ACC112 (cell line): Measurements from ENCODE around the gene RAB13.
"Not testable (repeated sequence)": the region's sequence is repeated elsewhere in the genome, so short reads cannot be mapped to it uniquely, and the experiment has no call there.

Source experiments
- H2AFZ ChIP-seq: fragments of 200-600 bp; sonication (generic); one replicate; pipeline ENCODE4 v1.6.0; 2017; ENCODE audit warnings: antibody characterized with exemption, low read length; ENCODE audit not compliant: unreplicated experiment
- H3K27ac ChIP-seq: fragments of 200-600 bp; sonication (generic); 2 replicates; pipeline ENCODE4 v1.5.1; 2014; ENCODE audit warnings: low read depth, mild to moderate bottlenecking, antibody characterized with exemption, low read length, moderate library complexity
- H3K27me3 ChIP-seq: fragments of 200-600 bp; sonication (generic); 2 replicates; pipeline ENCODE4 v1.6.1; 2014; ENCODE audit warnings: mild to moderate bottlenecking, antibody characterized with exemption, low read length, moderate library complexity, mixed read lengths; ENCODE audit not compliant: insufficient read depth
- H3K36me3 ChIP-seq: fragments of 200-600 bp; sonication (generic); 2 replicates; pipeline ENCODE4 v1.6.1; 2016; ENCODE audit warnings: mild to moderate bottlenecking, antibody characterized with exemption, low read length, moderate library complexity, mixed read lengths; ENCODE audit not compliant: insufficient read depth
- H3K4me1 ChIP-seq: fragments of 200-600 bp; sonication (generic); one replicate; pipeline ENCODE4 v1.6.1; 2016; ENCODE audit warnings: low read length, mixed read lengths; ENCODE audit not compliant: insufficient read depth, unreplicated experiment, control insufficient read depth
- H3K4me3 ChIP-seq: fragments of 200-600 bp; sonication (generic); 2 replicates; pipeline ENCODE4 v1.5.1; 2014; ENCODE audit warnings: mild to moderate bottlenecking, low read depth, low read length
- H3K79me2 ChIP-seq: fragments of 200-600 bp; sonication (generic); one replicate; pipeline ENCODE4 v1.6.0; 2016; ENCODE audit warnings: low read length; ENCODE audit not compliant: control insufficient read depth, unreplicated experiment, insufficient read depth

The RAB13 gene

GRCh38 chr1:153985941-153986761, at the start of gene RAB13:
TSS of gene RAB13 (minus strand) at chr1:153986339. CDS start at chr1:153986236, 103 bp downstream.
- H3K4me3 ChIP-seq = peak within 1 kb of the TSS; percentile 85
- no peaks in the 10 kb centered on the region for H3K27me3 ChIP-seq
- peaks cover 14% of the 10 kb centered on the region for H3K36me3 ChIP-seq
- H2AFZ ChIP-seq = peak within 1 kb of the TSS; percentile 99
- peaks cover 38% of the 10 kb centered on the region for H3K79me2 ChIP-seq
- H3K27ac ChIP-seq = peak within 1 kb of the TSS; percentile 85
- peaks cover 12% of the 10 kb centered on the region for H3K4me1 ChIP-seq

- not testable (repeated sequence) for H2AFZ ChIP-seq, H3K27me3 ChIP-seq, H3K4me1 ChIP-seq, H3K27ac ChIP-seq, H3K4me3 ChIP-seq, H3K79me2 ChIP-seq, H3K36me3 ChIP-seq
Observed at GRCh38 chr1:154033697-154034096, 47.6 kb upstream of the RAB13 start.

- Histone ChIP-seq H2AFZ (no peak overlapping the region), H3K4me1 (no peaks in the 10 kb centered on the region), H3K79me2 (no peaks in the 10 kb centered on the region), H3K27ac (no peak overlapping the region), H3K27me3 (no peaks in the 10 kb centered on the region), H3K4me3 (no peak overlapping the region), H3K36me3 (no peaks in the 10 kb centered on the region)
Observed at GRCh38 chr1:154019940-154020339, 33.8 kb upstream of the RAB13 start.

- Histone ChIP-seq H3K27ac (no peak overlapping the region), H3K4me1 (peaks cover 2% of the 10 kb centered on the region), H3K4me3 (no peak overlapping the region)
Observed at GRCh38 chr1:154019269-154019668, 33.1 kb upstream of the RAB13 start.

GRCh38 chr1:154014154-154014907, 28.2 kb upstream of the RAB13 start:
- peaks cover 6% of the 10 kb centered on the region for H3K4me1 ChIP-seq
- no peaks in the 10 kb centered on the region for H3K79me2 ChIP-seq
- no peaks in the 10 kb centered on the region for H3K36me3 ChIP-seq
- no peaks in the 10 kb centered on the region for H3K27me3 ChIP-seq
- peak overlapping the region; percentile 45 for H3K27ac ChIP-seq
- H3K4me3 ChIP-seq = no peak overlapping the region
- peak overlapping the region; percentile 8 for H2AFZ ChIP-seq

More at GRCh38 chr1:154019269-154019668, 33.1 kb upstream of the RAB13 start:
- Histone ChIP-seq H3K79me2 (no peaks in the 10 kb centered on the region), H3K27me3 (no peaks in the 10 kb centered on the region), H2AFZ (no peak overlapping the region), H3K36me3 (no peaks in the 10 kb centered on the region)

GRCh38 chr1:154012543-154012942, 26.4 kb upstream of the RAB13 start:
- H2AFZ ChIP-seq, H3K27ac ChIP-seq, H3K79me2 ChIP-seq, H3K4me3 ChIP-seq, H3K4me1 ChIP-seq, H3K27me3 ChIP-seq, H3K36me3 ChIP-seq: not testable (repeated sequence)

- Histone ChIP-seq H3K4me1 (peaks cover 6% of the 10 kb centered on the region), H3K79me2 (no peaks in the 10 kb centered on the region), H3K4me3 (no peak overlapping the region), H3K27me3 (no peaks in the 10 kb centered on the region), H2AFZ (no peak overlapping the region), H3K27ac (no peak overlapping the region), H3K36me3 (no peaks in the 10 kb centered on the region)
Observed at GRCh38 chr1:154012129-154012528, 26.0 kb upstream of the RAB13 start.

- no peaks in the 10 kb centered on the region for H3K36me3 ChIP-seq
- H3K27ac ChIP-seq = peak overlapping the region; percentile 60
- no peaks in the 10 kb centered on the region for H3K79me2 ChIP-seq
- no peak overlapping the region for H3K4me3 ChIP-seq
- no peaks in the 10 kb centered on the region for H3K4me1 ChIP-seq
- H2AFZ ChIP-seq = no peak overlapping the region
- H3K27me3 ChIP-seq = no peaks in the 10 kb centered on the region
Observed at GRCh38 chr1:154006136-154006535, 20.0 kb upstream of the RAB13 start.

- Histone ChIP-seq H3K79me2 (no peaks in the 10 kb centered on the region), H3K27me3 (no peaks in the 10 kb centered on the region), H3K27ac (no peak overlapping the region)
Observed at GRCh38 chr1:154000420-154000819, 14.3 kb upstream of the RAB13 start.

GRCh38 chr1:153996882-153997281, 10.7 kb upstream of the RAB13 start:
- H3K36me3 ChIP-seq = peaks cover 20% of the 10 kb centered on the region
- H3K27ac ChIP-seq, H3K79me2 ChIP-seq: not testable (repeated sequence)

More at GRCh38 chr1:154000420-154000819, 14.3 kb upstream of the RAB13 start:
- Histone ChIP-seq H3K36me3 (0 out of 2 replicates have a peak, but pooled peaks cover 4% of the 10 kb centered on the region), H3K4me3 (no peak overlapping the region), H3K4me1 (no peaks in the 10 kb centered on the region), H2AFZ (no peak overlapping the region)

More at GRCh38 chr1:153996882-153997281, 10.7 kb upstream of the RAB13 start:
- H3K27me3 ChIP-seq, H2AFZ ChIP-seq, H3K4me3 ChIP-seq, H3K4me1 ChIP-seq: not testable (repeated sequence)
